Measurements from ENCODE around the gene GUCY1A2.
"Not testable (repeated sequence)": the region's sequence is repeated elsewhere in the genome, so short reads cannot be mapped to it uniquely, and the experiment has no call there.

GUCY1A2 gene, protein sequence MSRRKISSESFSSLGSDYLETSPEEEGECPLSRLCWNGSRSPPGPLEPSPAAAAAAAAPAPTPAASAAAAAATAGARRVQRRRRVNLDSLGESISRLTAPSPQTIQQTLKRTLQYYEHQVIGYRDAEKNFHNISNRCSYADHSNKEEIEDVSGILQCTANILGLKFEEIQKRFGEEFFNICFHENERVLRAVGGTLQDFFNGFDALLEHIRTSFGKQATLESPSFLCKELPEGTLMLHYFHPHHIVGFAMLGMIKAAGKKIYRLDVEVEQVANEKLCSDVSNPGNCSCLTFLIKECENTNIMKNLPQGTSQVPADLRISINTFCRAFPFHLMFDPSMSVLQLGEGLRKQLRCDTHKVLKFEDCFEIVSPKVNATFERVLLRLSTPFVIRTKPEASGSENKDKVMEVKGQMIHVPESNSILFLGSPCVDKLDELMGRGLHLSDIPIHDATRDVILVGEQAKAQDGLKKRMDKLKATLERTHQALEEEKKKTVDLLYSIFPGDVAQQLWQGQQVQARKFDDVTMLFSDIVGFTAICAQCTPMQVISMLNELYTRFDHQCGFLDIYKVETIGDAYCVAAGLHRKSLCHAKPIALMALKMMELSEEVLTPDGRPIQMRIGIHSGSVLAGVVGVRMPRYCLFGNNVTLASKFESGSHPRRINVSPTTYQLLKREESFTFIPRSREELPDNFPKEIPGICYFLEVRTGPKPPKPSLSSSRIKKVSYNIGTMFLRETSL

DNA sequence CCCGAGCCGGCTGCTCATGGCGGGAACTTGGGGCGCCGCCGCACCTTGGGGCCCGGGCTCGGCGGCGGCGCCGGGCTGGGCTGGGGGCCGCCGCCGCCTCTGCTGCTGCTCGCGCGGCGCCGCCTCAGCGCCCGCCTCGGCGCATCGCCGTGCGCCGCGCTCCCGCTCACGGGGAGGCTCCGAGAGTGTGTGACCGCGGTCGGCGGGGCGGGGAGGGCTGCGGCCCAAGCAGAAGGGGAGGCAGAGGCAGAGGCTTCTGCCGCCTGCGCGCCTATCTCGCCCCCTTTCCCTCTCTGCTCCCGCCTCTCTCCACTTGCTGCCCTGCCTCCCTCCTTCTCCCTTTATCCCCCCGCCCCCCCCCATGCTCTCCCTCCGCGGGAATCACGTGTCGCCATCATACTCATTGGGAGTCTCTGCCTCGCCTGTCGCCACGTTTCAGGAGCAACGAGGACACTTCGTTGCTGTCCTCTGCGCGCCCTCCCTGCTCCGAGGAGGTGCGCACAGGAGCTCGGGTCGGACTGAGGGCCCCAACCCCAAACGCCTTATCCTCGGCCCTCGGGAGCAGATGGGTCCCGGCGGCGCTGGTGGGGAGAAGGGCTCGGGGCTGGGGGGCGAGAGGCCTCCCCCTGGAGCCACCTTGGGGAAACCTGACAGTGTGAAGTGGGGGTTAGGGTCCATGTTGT lies at the start of gene GUCY1A2:
Gene GUCY1A2 (minus strand): TSS at position 258 of the 683 bp plus-strand sequence. CDS start 421 bp downstream, outside the sequence.
- no peak for DNase-seq (ENCODE audit: low read depth in 2 of 2)

DNA sequence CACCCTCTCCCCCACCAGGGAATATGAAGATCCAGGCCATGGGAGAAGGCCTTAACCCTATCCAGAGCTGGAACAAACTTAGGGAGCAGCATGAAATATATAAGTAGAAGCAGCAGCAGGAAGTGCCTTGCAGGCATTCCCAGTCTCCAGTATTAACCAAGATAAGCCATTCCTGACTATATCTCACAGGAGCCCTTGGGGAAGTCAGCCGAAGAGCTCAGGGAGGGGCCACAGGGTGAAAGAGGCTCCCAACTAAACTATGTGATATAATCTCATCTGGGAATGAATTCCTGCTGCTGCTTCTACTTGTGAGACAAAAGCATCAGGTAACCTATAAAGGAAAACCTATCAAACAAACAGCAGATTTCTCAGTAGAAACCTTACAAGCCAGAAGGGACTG lies 36.1 kb upstream of the GUCY1A2 start:
- no peak for DNase-seq (ENCODE audit: low read depth in 2 of 2)

DNA sequence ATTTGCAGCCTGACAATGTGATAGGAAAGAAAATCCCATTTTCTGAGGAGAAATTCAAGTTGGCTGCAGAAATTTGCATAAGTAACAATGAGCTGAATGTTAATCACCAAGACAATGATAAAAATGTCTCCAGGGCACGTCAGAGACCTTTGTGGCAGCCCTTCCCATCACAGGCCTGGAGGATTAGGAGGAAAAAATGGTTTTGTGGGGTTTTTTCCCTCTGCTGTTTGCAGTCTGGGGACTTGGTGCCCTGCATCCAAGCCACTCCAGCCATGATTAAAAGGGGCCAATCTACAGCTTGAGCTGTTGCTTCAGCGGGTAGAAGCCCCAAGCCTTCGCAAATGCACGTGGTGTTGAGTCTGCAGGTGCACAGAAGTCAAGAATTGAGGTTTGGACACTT lies 33.1 kb upstream of the GUCY1A2 start:
- DNase-seq (ENCODE audit: low read depth in 2 of 2) = not testable (repeated sequence)

GRCh38 chr11:107050899-107051298 lies 32.6 kb upstream of the GUCY1A2 start:
- not testable (repeated sequence) for DNase-seq (ENCODE audit: low read depth in 2 of 2)

- DNase-seq (ENCODE audit: low read depth in 2 of 2) = no peak
Observed at GRCh38 chr11:107050121-107050520, 31.8 kb upstream of the GUCY1A2 start.

- no peak for DNase-seq (ENCODE audit: low read depth in 2 of 2)
Observed at GRCh38 chr11:107044503-107044902, 26.2 kb upstream of the GUCY1A2 start.

DNA sequence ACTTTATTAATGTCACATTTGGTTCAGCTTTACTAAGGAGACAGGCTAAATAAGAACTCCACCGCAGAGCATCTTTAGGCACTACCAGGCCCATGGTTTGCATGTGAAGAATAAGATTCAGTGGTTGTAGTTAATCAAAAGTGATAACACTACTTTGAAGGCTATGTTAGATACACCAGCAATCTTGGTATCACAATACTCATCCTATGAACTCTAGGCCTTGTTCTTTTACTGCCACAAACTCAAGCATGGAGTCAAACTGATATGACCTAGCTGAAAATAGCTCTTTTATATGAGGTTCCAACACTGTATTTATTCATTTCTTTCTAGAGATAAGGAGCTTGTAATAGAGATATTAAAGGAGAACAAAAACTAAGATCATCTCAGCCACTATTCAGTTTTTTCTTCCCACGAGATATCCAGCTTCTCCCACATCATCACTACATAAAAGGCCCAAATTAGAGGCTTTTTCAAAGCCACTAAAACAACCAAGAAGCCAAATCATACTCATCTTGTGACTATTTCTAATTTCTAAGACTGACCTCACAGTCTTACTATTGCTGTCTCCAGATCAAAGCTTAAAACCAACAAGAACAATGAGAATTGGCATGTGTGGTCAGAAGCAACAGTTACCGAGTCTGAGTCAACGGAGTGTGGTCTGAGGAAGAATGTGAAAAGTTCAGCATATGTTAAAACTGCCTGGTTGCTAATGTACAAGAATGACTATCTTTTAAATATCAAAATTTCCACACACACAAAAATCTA lies 25.1 kb upstream of the GUCY1A2 start:
- DNase-seq (ENCODE audit: low read depth in 2 of 2) = no peak

DNA sequence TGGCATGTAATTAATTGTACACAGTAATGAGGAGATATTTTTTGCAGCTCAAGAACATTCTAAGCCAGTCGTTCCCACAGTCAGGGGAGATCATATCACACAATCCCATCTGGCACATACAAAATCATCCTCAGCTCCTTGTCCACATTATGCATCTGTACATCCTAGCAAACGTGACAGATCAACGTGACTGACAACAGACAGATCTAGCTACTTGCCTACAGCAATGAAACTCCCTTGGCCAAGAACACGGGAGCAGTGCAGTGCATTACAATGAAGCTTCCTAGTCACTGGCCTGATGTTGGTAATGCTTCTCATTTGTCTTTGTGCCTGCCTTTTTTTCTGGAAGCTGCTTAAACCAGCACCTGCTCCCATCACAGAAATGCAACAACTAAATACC lies 24.5 kb upstream of the GUCY1A2 start:
- no peak for DNase-seq (ENCODE audit: low read depth in 2 of 2)

DNA sequence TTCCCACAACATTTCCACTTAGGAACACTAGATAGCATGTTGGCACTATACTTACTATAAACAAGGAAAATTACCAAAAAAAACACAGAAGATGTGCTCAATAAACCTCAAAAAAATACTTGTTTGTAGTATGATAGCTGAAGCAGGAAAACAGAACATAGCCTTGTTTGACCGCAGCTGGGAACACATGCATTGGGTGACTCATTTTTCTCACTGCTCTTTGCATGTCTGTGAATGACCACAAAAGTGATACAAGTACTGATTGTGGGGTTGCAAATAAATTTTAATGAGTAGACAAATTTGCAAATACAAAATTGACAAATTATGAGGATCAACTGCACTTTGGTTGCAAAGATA lies 22.8 kb upstream of the GUCY1A2 start:
- DNase-seq (ENCODE audit: low read depth in 2 of 2) = no peak

DNA sequence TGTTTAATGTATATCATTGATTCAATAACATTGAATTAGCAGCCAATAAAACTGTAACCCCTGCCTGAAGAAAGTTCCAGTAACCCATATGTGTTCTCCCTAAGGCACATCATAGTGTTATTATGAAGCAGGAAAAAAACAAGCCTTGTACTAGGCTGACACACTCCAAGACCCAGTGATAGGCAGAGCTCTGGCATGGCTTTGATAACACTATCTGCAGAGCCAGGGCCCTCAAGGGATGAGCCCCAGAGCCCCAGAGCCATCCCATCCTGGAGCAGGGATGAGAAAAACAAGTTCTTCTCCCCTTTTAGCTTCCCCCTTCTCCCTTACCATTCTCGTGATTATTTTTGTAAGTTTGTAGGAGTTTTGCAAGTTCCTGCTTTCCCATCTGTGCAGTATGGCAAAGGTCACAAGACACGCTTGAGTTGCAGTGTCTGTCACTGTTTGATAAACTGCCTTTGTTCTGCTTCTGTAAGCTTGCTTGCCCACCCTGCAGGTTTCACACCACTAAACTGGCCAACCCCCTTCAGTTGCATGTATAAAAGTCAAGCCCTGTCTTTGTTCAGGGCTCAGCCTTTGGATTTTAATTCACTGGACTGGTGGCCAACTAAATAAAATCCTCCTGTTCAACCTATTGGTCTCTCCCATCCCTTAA lies 22.3 kb upstream of the GUCY1A2 start:
- DNase-seq (ENCODE audit: low read depth in 2 of 2) = no peak

GRCh38 chr11:107025673-107026072 lies 7.4 kb upstream of the GUCY1A2 start:
- no peak for DNase-seq (ENCODE audit: low read depth in 2 of 2)

DNA sequence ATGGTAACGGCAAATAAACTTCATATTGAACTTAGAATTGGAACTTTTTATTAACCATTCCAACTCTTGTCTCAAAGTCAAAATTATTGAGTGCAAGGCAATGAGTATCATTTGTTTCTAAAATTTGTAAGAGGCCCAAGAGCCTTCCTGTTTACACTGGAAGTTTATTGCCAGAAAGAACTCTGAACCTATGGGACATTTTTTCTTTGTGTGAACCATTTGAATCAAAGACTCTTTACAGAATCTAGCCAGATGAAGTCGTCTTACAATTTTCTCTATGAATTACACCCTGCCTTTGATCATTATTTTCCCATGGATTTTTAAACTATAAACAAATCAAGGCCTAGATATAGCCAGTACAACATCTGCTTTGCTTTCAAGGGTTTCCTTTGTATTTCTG lies 2.3 kb upstream of the GUCY1A2 start:
- DNase-seq (ENCODE audit: low read depth in 2 of 2) = no peak

- DNase-seq (ENCODE audit: low read depth in 2 of 2) = no peak
Observed at GRCh38 chr11:107018902-107019493, 722 bp upstream of the GUCY1A2 start.

- DNase-seq (ENCODE audit: low read depth in 2 of 2) = no peak
Observed at GRCh38 chr11:107017433-107018218, 650 bp downstream of the GUCY1A2 start.

- no peak for DNase-seq (ENCODE audit: low read depth in 2 of 2)
Observed at GRCh38 chr11:107017104-107017432, 1.2 kb downstream of the GUCY1A2 start.

DNA sequence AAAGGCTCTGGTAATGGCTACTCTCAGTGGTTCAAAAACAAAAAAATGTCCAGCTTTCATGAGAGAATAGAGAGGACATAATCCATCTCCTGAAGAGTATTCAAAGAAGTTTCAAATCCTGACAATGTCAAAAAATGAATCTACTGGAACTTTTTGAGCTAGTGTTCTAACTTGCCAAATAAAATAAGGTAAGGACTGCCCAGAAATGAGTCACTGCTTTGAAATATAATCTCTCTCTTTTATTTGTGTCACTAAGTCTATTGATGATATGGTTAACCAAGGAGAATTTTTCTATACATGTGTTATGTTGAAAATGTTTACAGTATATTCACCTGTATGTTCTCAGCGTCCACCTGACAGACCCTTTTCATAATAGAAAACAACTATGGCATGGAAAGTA lies 3.4 kb downstream of the GUCY1A2 start:
- DNase-seq (ENCODE audit: low read depth in 2 of 2) = no peak

GRCh38 chr11:107011977-107012376 lies 6.3 kb downstream of the GUCY1A2 start:
- DNase-seq (ENCODE audit: low read depth in 2 of 2) = no peak

DNA sequence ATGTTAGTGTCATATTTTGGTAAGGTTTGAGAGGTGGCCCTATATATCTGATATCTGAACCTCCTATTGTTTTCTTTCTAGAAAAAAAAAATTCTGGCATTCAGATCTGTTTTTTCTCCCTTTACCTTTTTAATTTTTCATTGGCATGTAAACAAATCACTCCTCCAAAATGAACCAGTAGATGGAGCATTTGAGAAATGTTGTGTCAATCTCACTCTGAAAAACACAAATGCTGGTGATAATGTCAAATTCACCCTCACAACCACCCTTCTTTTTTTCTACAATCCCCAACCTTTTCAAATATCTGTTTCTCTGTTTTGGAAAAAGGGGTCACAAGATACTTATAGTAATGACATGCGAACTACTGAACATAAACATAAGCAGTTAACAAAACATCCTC lies 9.1 kb downstream of the GUCY1A2 start:
- DNase-seq (ENCODE audit: low read depth in 2 of 2) = no peak

DNA sequence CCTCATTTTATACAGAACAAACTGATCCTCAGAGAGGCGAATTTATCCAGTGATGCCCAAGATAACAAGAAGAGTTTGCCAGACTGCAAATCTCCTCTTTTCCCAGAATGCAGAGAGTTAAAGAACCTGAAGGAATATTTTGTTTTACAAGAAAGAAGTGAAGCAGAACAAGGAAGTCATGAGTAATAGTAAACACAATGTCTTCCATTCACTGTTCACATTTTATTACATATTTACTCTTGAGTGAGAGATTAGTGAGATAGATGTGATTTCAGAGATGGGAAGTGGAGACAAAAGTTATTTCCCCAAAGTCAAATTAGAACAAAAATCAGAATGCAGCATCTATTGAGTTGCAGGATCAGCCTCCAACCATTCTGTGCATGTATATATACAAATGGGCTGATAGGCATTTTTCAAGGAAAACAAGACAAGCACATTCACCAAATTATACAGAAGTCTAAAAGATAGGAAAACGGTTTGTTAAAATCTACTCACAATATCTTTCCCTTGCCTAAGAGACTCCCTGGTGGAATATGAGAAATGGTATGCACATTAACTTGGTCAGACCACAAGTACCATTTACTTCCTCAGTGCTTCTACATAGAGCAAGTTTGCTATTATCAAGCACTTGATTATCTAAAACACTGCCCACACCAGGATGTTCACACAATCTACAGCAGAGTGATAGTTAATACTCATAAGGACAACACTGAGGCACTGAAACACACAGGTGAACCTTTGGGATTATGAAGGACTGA lies 12.0 kb downstream of the GUCY1A2 start:
- DNase-seq (ENCODE audit: low read depth in 2 of 2) = no peak

- no peak for DNase-seq (ENCODE audit: low read depth in 2 of 2)
Observed at GRCh38 chr11:106999196-106999595, 19.1 kb downstream of the GUCY1A2 start.
